ENCODE measurements around the gene SHC2.
"Not testable (repeated sequence)": the region's sequence is repeated elsewhere in the genome, so short reads cannot be mapped to it uniquely, and the experiment has no call there.

The SHC2 gene

GRCh38 chr19:447816-448560 is 12.8 kb downstream of the SHC2 start:
- DNase-seq (ENCODE audit: low read depth, low spot score) = no peak

GRCh38 chr19:447064-447426 is 13.8 kb downstream of the SHC2 start:
- no peak for DNase-seq (ENCODE audit: low read depth, low spot score)

GRCh38 chr19:444677-445210 is 16.1 kb downstream of the SHC2 start:
- DNase-seq (ENCODE audit: low read depth, low spot score) = no peak

GRCh38 chr19:443005-443404 is 17.8 kb downstream of the SHC2 start:
- no peak for DNase-seq (ENCODE audit: low read depth, low spot score)

GRCh38 chr19:442085-442484 is 18.7 kb downstream of the SHC2 start:
- no peak for DNase-seq (ENCODE audit: low read depth, low spot score)

- DNase-seq (ENCODE audit: low read depth, low spot score) = no peak
Observed at GRCh38 chr19:441213-441836, 19.5 kb downstream of the SHC2 start.

- DNase-seq (ENCODE audit: low read depth, low spot score) = no peak
Observed at GRCh38 chr19:440391-441212, 20.2 kb downstream of the SHC2 start.

- no peak for DNase-seq (ENCODE audit: low read depth, low spot score)
Observed at GRCh38 chr19:439167-439900, 21.5 kb downstream of the SHC2 start.

- no peak for DNase-seq (ENCODE audit: low read depth, low spot score)
Observed at GRCh38 chr19:438416-438958, 22.3 kb downstream of the SHC2 start.

- no peak for DNase-seq (ENCODE audit: low read depth, low spot score)
Observed at GRCh38 chr19:437041-437440, 23.8 kb downstream of the SHC2 start.

- no peak for DNase-seq (ENCODE audit: low read depth, low spot score)
Observed at GRCh38 chr19:436413-436950, 24.4 kb downstream of the SHC2 start.

GRCh38 chr19:435707-436412 is 25.0 kb downstream of the SHC2 start:
- no peak for DNase-seq (ENCODE audit: low read depth, low spot score)

GRCh38 chr19:435056-435706 is 25.7 kb downstream of the SHC2 start:
- DNase-seq (ENCODE audit: low read depth, low spot score) = no peak

GRCh38 chr19:434152-434960 is 26.5 kb downstream of the SHC2 start:
- DNase-seq (ENCODE audit: low read depth, low spot score) = no peak

- no peak for DNase-seq (ENCODE audit: low read depth, low spot score)
Observed at GRCh38 chr19:430701-431100, 30.1 kb downstream of the SHC2 start.

- no peak for DNase-seq (ENCODE audit: low read depth, low spot score)
Observed at GRCh38 chr19:428149-428548, 32.7 kb downstream of the SHC2 start.

- not testable (repeated sequence) for DNase-seq (ENCODE audit: low read depth, low spot score)
Observed at GRCh38 chr19:427675-428074, 33.2 kb downstream of the SHC2 start.

- no peak for DNase-seq (ENCODE audit: low read depth, low spot score)
Observed at GRCh38 chr19:426725-427445, 33.9 kb downstream of the SHC2 start.

All from ELF-1 (cell line).